ENCODE results near the gene GAS2L1. TPM values are rescaled to one million over a fixed set of nuclear protein-coding genes. Genes with fewer than 3 reads are reported as not detected.

The GAS2L1 gene
- total and polyA plus RNA-seq, 2 donors (not counting 3 experiments of a cell fraction or from before 2014, with no cell fraction given), result 30.5 to 44.0 TPM

GRCh38 chr22:29307596-29308147 lies 1.2 kb downstream of the GAS2L1 start:
- dilution Hi-C loops (cut with MboI; ENCODE audit: extremely low pct_ligation_motif_present, low sequenced_read_pairs) (no loop called here), intact Hi-C loops (cut with micrococcal nuclease) (loop anchor here (5.0 kb wide), 1 partner anchor 40 kb away; the partner anchor contains the start of genes EWSR1 and RHBDD3)
- Histone ChIP-seq H3K9me1 (replicated peaks; ENCODE audit: control insufficient read depth, extremely low read depth, insufficient read depth, low read length) (no peaks in the 10 kb centered on the region), H3K4me3 (replicated peaks in 1 of 3; ENCODE audit: insufficient read depth in 1 of 3, low read depth in 1 of 3, low read length in 3 of 3) (peak overlapping the region; percentile 82 to 85 (median 84)), H4K20me1 (replicated peaks; ENCODE audit: control insufficient read depth, extremely low read depth, insufficient read depth, low read length) (no peaks in the 10 kb centered on the region), H3K79me2 (ENCODE audit: control insufficient read depth, insufficient read depth, low read length) (peaks cover 9% of the 10 kb centered on the region), H3K36me3 (ENCODE audit: control insufficient read depth in 2 of 2, extremely low read depth in 1 of 2, insufficient read depth in 2 of 2, low read length in 2 of 2) (peaks cover 0 to 4% of the 10 kb centered on the region in 2 experiments), H2AFZ (ENCODE audit: low read depth, low read length) (peak overlapping the region; percentile 55), H3K4me1 (ENCODE audit: control insufficient read depth, extremely low read depth, insufficient read depth, low read length) (peaks cover 38% of the 10 kb centered on the region), H3K9ac (replicated peaks; ENCODE audit: extremely low read depth, insufficient read depth, low read length) (peak overlapping the region; percentile 77), H3K27me3 (ENCODE audit: control insufficient read depth in 2 of 2, insufficient read depth in 2 of 2, low read length in 2 of 2) (no peaks in the 10 kb centered on the region), H3K4me2 (ENCODE audit: insufficient read depth, low read length) (peak overlapping the region; percentile 82), H3K9me3 (replicated peaks; ENCODE audit: control insufficient read depth, insufficient read depth, low read length) (no peaks in the 10 kb centered on the region), H3K27ac (ENCODE audit: insufficient read depth, low read depth, low read length) (peak overlapping the region; percentile 87)
- FAIRE-seq (peak; percentile 21), DNase-seq (ENCODE audit: low read depth, low spot score) (no peak)
- no peak for TF ChIP-seq EZH2 (IDR thresholded peaks at IDR 0.05; ENCODE audit: borderline replicate concordance, low read depth, low read length, severe bottlenecking)
- no peak for TF ChIP-seq POLR2A (IDR thresholded peaks at IDR 0.05; ENCODE audit: low read depth, low read length)
- TF ChIP-seq MAX (IDR thresholded peaks at IDR 0.05; ENCODE audit: insufficient read depth, insufficient read length), result no peak
- no peak for TF ChIP-seq CTCF (IDR thresholded peaks at IDR 0.05; ENCODE audit: extremely low read depth in 1 of 2, insufficient read depth in 1 of 2, low read depth in 1 of 2, low read length in 2 of 2)
- no peak for TF ChIP-seq GATA2 (IDR thresholded peaks at IDR 0.05; ENCODE audit: insufficient read depth, insufficient read length, low read depth, low read length)
- TF ChIP-seq FOS (IDR thresholded peaks at IDR 0.05; ENCODE audit: borderline replicate concordance, insufficient read depth, low read length), result no peak
- POLR2A ChIA-PET, result no interaction called here
- BruUV-seq (replicated peaks), result no TSS peak
- CTCF ChIA-PET, result interaction anchor here (1.0 to 1.8 kb wide), 2 partner anchors 11 to 49 kb away, joined by 3 to 6 read pairs; no protein-coding TSS in a partner anchor
